Measurements from ENCODE around the gene GRB2. TPM values are rescaled to one million over a fixed set of nuclear protein-coding genes. Genes with fewer than 3 reads are reported as not detected.

The GRB2 gene
- total and polyA plus RNA-seq, 10 of the 15 experiments (the other 5 are each of a cell fraction or from before 2014, with no cell fraction given): 113 to 268 (median 158) TPM

- TF ChIP-seq RELB (IDR thresholded peaks at IDR 0.05; ENCODE audit: low read depth) (no peak), YBX1 (IDR thresholded peaks at IDR 0.05) (no peak)
Observed at GRCh38 chr17:75396796-75397195, 8.7 kb downstream of the GRB2 start (continued).

- H2AFZ ChIP-seq (ENCODE audit: control insufficient read depth, low read depth, low read length): no peak overlapping the region
- H3K4me3 ChIP-seq: peak overlapping the region; percentile 77
- H3K27ac ChIP-seq (ENCODE audit: control insufficient read depth, insufficient read depth): peak overlapping the region; percentile 52
- peak overlapping the region; percentile 98 for H3K4me2 ChIP-seq (ENCODE audit: control insufficient read depth, insufficient read depth)
- H3K79me2 ChIP-seq (ENCODE audit: control insufficient read depth, insufficient read depth, low read length): peaks cover 98% of the 10 kb centered on the region
- in situ Hi-C loops (cut with MboI) (no loop called here), intact Hi-C loops (cut with micrococcal nuclease; ENCODE audit: unreplicated experiment) (no loop called here)
- no peaks in the 10 kb centered on the region for H3K27me3 ChIP-seq (replicated peaks in 1 of 2; ENCODE audit: control insufficient read depth in 2 of 2, insufficient read depth in 2 of 2, low read length in 1 of 2)
- BruUV-seq (replicated peaks): no TSS peak
- peak overlapping the region; percentile 54; the same call in 1 of the 2 replicates for H3K9ac ChIP-seq (ENCODE audit: control insufficient read depth, insufficient read depth, low read length)
- peaks cover 29% of the 10 kb centered on the region for H3K4me1 ChIP-seq (ENCODE audit: control insufficient read depth, insufficient read depth, low read length)
- FAIRE-seq (no peak), ATAC-seq (no peak), DNase-seq (ENCODE audit: low read depth, low spot score) (no peak)
- peaks cover 27% of the 10 kb centered on the region for H4K20me1 ChIP-seq (ENCODE audit: control insufficient read depth, insufficient read depth)
- ChIA-PET RAD21 (ENCODE audit: unreplicated experiment) (interaction anchor here (1.2 to 3.3 kb wide), 13 partner anchors 10 to 125 kb away, joined by 3 to 22 read pairs (median 12); partner anchors contain the start of genes GRB2, MIF4GD and SLC25A19), CTCF (interaction anchor here (0.7 to 7.3 kb wide), 12 partner anchors 16 to 106 kb away, joined by 3 to 69 read pairs (median 6); partner anchors contain the start of gene SLC25A19), POLR2A (interaction anchor here (0.6 to 5.4 kb wide), 14 partner anchors 10 to 312 kb away, joined by 3 to 44 read pairs (median 6); partner anchors contain the start of gene GRB2), SMC1A (ENCODE audit: uncharacterized antibody, unreplicated experiment) (interaction anchor here (0.7 to 9.6 kb wide), 11 partner anchors 17 to 107 kb away, joined by 3 to 115 read pairs (median 12); partner anchors contain the start of genes SLC25A19 and TMEM94)
- peaks cover 3 to 8% of the 10 kb centered on the region in 2 experiments; a peak in 3 of 4 replicates for H3K36me3 ChIP-seq (ENCODE audit: control insufficient read depth in 2 of 2, insufficient read depth in 2 of 2, low read length in 1 of 2)
- H3K9me3 ChIP-seq (replicated peaks; ENCODE audit: control insufficient read depth, insufficient read depth, low read length): no peaks in the 10 kb centered on the region
- WGBS (ENCODE audit: insufficient coverage, insufficient replicate concordance, low lambda C conversion rate, missing lambda C conversion rate): 47% methylated on average over 6 of the region's 6 CpGs
- no peak for TF ChIP-seq CHD1 (IDR thresholded peaks at IDR 0.05; ENCODE audit: low read depth, low read length)
- TF ChIP-seq NKRF (conservative IDR thresholded peaks at IDR 0.05): no peak
- no peak for TF ChIP-seq BCLAF1 (IDR thresholded peaks at IDR 0.05)
- no peak for TF ChIP-seq SREBF1 (IDR thresholded peaks at IDR 0.05; ENCODE audit: low read length)
- no peak for TF ChIP-seq CBX3 (IDR thresholded peaks at IDR 0.05; ENCODE audit: borderline replicate concordance, low read depth)
- TF ChIP-seq ZZZ3 (IDR thresholded peaks at IDR 0.05; ENCODE audit: control insufficient read depth, insufficient read length, low read depth): no peak
- TF ChIP-seq E4F1 (IDR thresholded peaks at IDR 0.05; ENCODE audit: borderline replicate concordance, partially characterized antibody): no peak
- no peak for TF ChIP-seq FOXM1 (IDR thresholded peaks at IDR 0.05; ENCODE audit: low read depth, low read length)
- no peak for TF ChIP-seq HSF1 (IDR thresholded peaks at IDR 0.05; ENCODE audit: low read depth, low read length)
Observed at GRCh38 chr17:75396025-75396424, 9.5 kb downstream of the GRB2 start.

Data from GM12878 (cell line).